Uterus (tissue), 4 donors: ENCODE results near the gene SGTA. TPM values are rescaled to one million over a fixed set of nuclear protein-coding genes. Genes with fewer than 3 reads are reported as not detected.
A peak's percentile ranks its signal among the peaks of the same experiment; 100 is the strongest.

Experiments
- DNase-seq, 2 donors: peaks; one replicate each; pipeline ENCODE4 v3.0.0-alpha.2; 2019 to 2020
- H3K27ac ChIP-seq, 2 donors: fragments of 200-600 bp; sonication (generic); 1 replicate in 1 of 2; 2 replicates in 1 of 2; pipeline ENCODE4 v1.5.1; 2016 to 2018
- H3K27me3 ChIP-seq, 2 donors: fragments of 200-600 bp; sonication (generic); one replicate each; pipeline ENCODE4 v1.5.1; 2018 to 2019; ENCODE audit warnings: control low read depth in 1 of 2
- H3K36me3 ChIP-seq, 2 donors: fragments of 200-600 bp; sonication (generic); one replicate each; pipeline ENCODE4 v1.5.1; 2019; ENCODE audit warnings: control low read depth in 1 of 2
- H3K4me1 ChIP-seq, 2 donors: fragments of 200-600 bp; sonication (generic); one replicate each; pipeline ENCODE4 v1.5.1; 2018 to 2019; ENCODE audit warnings: control low read depth in 1 of 2
- H3K4me3 ChIP-seq, 2 donors: fragments of 200-600 bp; sonication (generic); 1 replicate in 1 of 2; 2 replicates in 1 of 2; pipeline ENCODE4 v1.5.1; 2018 to 2019; ENCODE audit warnings: mild to moderate bottlenecking in 1 of 2
- H3K9me3 ChIP-seq, 2 donors: fragments of 200-600 bp; sonication (generic); one replicate each; pipeline ENCODE4 v1.5.1; 2019; ENCODE audit warnings: control low read depth in 1 of 2
- POLR2A ChIP-seq, 2 donors: fragments of 450-650 bp; IDR thresholded peaks; one replicate each; pipeline ENCODE4 v1.6.1; 2016; ENCODE audit warnings: antibody characterized with exemption in 2 of 2, mild to moderate bottlenecking in 1 of 2, moderate library complexity in 1 of 2
- intact Hi-C: fragments of 100-400 bp; cut with DNase I; formaldehyde crosslinking; loops from one replicate; pipeline ENCODE4 v1.15.1; 2023; ENCODE audit warnings: low total_unique reads
- total RNA-seq, 4 donors: library from RNA; depleted of rRNA in 3 of 4; stranded (reverse); fragments of >200 nt in 3 of 4; gene quantifications; one replicate each; pipeline versions ENCODE4 v1.1.0 to v1.2.4, GENCODE V29; 2014 to 2023
- TF ChIP-seq, protein P1 (sequence below), 4 experiments: fragments of 200-600 bp in 2 of 4; fragments of 450-650 bp in 2 of 4; sonication (generic) in 2 of 4; IDR thresholded peaks; one replicate each; pipeline ENCODE4 v1.5.1; 2016 to 2019; ENCODE audit warnings: antibody characterized with exemption in 4 of 4, mild to moderate bottlenecking in 2 of 4, moderate library complexity in 1 of 4
- donor health status: DM: yes; HTN: yes; CAD: no.

The SGTA gene
- total RNA-seq, 4 donors from 2014 or later: 9.5 to 50.7 (median 23.6) TPM

- Histone ChIP-seq H3K27me3 (no peaks in the 10 kb centered on the region), H3K9me3 (no peaks in the 10 kb centered on the region), H3K4me1 (no peaks in the 10 kb centered on the region), H3K36me3 (no peaks in the 10 kb centered on the region), H3K4me3 (no peak overlapping the region), H3K27ac (no peak overlapping the region)
- intact Hi-C loops: no loop called here
- no peak for DNase-seq
- TF ChIP-seq POLR2A (IDR thresholded peaks at IDR 0.05): no peak
- TF ChIP-seq, protein P1, sequence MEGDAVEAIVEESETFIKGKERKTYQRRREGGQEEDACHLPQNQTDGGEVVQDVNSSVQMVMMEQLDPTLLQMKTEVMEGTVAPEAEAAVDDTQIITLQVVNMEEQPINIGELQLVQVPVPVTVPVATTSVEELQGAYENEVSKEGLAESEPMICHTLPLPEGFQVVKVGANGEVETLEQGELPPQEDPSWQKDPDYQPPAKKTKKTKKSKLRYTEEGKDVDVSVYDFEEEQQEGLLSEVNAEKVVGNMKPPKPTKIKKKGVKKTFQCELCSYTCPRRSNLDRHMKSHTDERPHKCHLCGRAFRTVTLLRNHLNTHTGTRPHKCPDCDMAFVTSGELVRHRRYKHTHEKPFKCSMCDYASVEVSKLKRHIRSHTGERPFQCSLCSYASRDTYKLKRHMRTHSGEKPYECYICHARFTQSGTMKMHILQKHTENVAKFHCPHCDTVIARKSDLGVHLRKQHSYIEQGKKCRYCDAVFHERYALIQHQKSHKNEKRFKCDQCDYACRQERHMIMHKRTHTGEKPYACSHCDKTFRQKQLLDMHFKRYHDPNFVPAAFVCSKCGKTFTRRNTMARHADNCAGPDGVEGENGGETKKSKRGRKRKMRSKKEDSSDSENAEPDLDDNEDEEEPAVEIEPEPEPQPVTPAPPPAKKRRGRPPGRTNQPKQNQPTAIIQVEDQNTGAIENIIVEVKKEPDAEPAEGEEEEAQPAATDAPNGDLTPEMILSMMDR (IDR thresholded peaks at IDR 0.05): no peak
Observed at GRCh38 chr19:2747349-2747748, 35.7 kb downstream of the SGTA start.

DNA sequence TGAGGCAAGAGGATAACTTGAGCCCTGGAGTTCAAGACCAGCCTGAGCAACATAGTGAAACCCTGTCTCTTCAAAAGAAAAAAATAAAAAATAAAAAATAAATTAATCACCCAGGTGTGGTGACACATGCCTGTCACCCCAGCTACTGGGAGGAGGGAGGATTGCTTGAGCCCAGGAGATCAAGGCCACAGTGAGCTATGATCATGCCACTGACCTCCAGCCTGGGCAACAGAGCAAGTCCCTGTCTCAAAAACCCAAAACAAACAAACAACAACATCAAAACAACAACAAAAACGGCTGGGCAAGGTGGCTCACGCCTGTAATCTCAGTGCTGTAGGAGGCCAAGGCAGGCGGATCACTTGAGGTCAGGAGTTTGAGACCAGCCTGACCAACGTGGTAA lies 39.0 kb downstream of the SGTA start:
- Histone ChIP-seq H3K9me3 (no peaks in the 10 kb centered on the region), H3K4me1 (no peaks in the 10 kb centered on the region), H3K4me3 (no peak overlapping the region), H3K36me3 (no peaks in the 10 kb centered on the region), H3K27me3 (no peaks in the 10 kb centered on the region), H3K27ac (no peak overlapping the region)
- intact Hi-C loops: no loop called here
- no peak for TF ChIP-seq POLR2A (IDR thresholded peaks at IDR 0.05)
- TF ChIP-seq, protein P1 (IDR thresholded peaks at IDR 0.05): no peak
- DNase-seq: no peak

GRCh38 chr19:2743099-2743498 lies 40.0 kb downstream of the SGTA start:
- TF ChIP-seq POLR2A (IDR thresholded peaks at IDR 0.05): no peak
- Histone ChIP-seq H3K36me3 (no peaks in the 10 kb centered on the region), H3K4me3 (no peak overlapping the region), H3K27ac (no peak overlapping the region), H3K27me3 (no peaks in the 10 kb centered on the region), H3K9me3 (no peaks in the 10 kb centered on the region), H3K4me1 (no peaks in the 10 kb centered on the region)
- DNase-seq: no peak
- intact Hi-C loops: no loop called here

- Histone ChIP-seq H3K27ac (no peak overlapping the region), H3K9me3 (no peaks in the 10 kb centered on the region), H3K4me1 (peaks cover 0 to 4% of the 10 kb centered on the region in 2 donors), H3K4me3 (peak overlapping the region in 1 of 2 donors; percentile 92), H3K27me3 (no peaks in the 10 kb centered on the region), H3K36me3 (no peaks in the 10 kb centered on the region)
- no peak for TF ChIP-seq POLR2A (IDR thresholded peaks at IDR 0.05)
- TF ChIP-seq, protein P1 (IDR thresholded peaks at IDR 0.05): no peak
- intact Hi-C loops: no loop called here
- no peak for DNase-seq
Observed at GRCh38 chr19:2740314-2740656, 42.8 kb downstream of the SGTA start.

GRCh38 chr19:2739602-2740313 lies 43.3 kb downstream of the SGTA start, which contains the start of gene SLC39A3:
Gene SLC39A3, minus strand, starts transcription at chr19:2740017. Its CDS starts 2,760 bp downstream, at chr19:2737257.
- Histone ChIP-seq H3K27me3 (no peaks in the 10 kb centered on the region), H3K4me1 (peaks cover 0 to 4% of the 10 kb centered on the region in 2 donors), H3K27ac (peak within 1 kb of the TSS in 1 of 2 donors; percentile 73), H3K36me3 (no peaks in the 10 kb centered on the region), H3K9me3 (no peaks in the 10 kb centered on the region), H3K4me3 (peak within 1 kb of the TSS; percentile 68 to 92)
- TF ChIP-seq POLR2A (IDR thresholded peaks at IDR 0.05): peak; percentile 36 to 37
- TF ChIP-seq, protein P1 (IDR thresholded peaks at IDR 0.05): peak; percentile 8 to 70 (median 46)
- peak; percentile 99 for DNase-seq
- intact Hi-C loops: no loop called here
